NCI-H524 treated with DMSO at 0.1 percent for 48 hours (cell line): ENCODE measurements around the gene SORL1.
"Not testable (repeated sequence)": the region's sequence is repeated elsewhere in the genome, so short reads cannot be mapped to it uniquely, and the experiment has no call there.

Source experiments
- DNase-seq: peaks from one replicate; lab custom pipeline; 2025; lab: John Stamatoyannopoulos, UW

The SORL1 gene

GRCh38 chr11:121478226-121478894, 26.2 kb downstream of the SORL1 start:
- no peak for DNase-seq

GRCh38 chr11:121478895-121479697, 27.0 kb downstream of the SORL1 start:
- DNase-seq = no peak

GRCh38 chr11:121479698-121480238, 27.7 kb downstream of the SORL1 start:
- no peak for DNase-seq

GRCh38 chr11:121481484-121482230, 29.5 kb downstream of the SORL1 start:
- not testable (repeated sequence) for DNase-seq

GRCh38 chr11:121482231-121483129, 30.4 kb downstream of the SORL1 start:
- no peak for DNase-seq

- no peak for DNase-seq
These were observed 31.8 kb downstream of the SORL1 start for GRCh38 chr11:121483805-121484480.

- no peak for DNase-seq
These were observed 33.1 kb downstream of the SORL1 start for GRCh38 chr11:121485216-121485615.

- no peak for DNase-seq
These were observed 33.9 kb downstream of the SORL1 start for GRCh38 chr11:121486054-121486453.

- DNase-seq = no peak
These were observed 35.1 kb downstream of the SORL1 start for GRCh38 chr11:121487191-121487590.

GRCh38 chr11:121488170-121488569, 36.1 kb downstream of the SORL1 start:
- DNase-seq = no peak

- no peak for DNase-seq
These were observed 36.5 kb downstream of the SORL1 start for GRCh38 chr11:121488641-121489040.

GRCh38 chr11:121489823-121490222, 37.7 kb downstream of the SORL1 start:
- DNase-seq = no peak

GRCh38 chr11:121494355-121495099, 42.4 kb downstream of the SORL1 start:
- DNase-seq = no peak

GRCh38 chr11:121497176-121497998, 45.3 kb downstream of the SORL1 start:
- DNase-seq = peak; percentile 80

GRCh38 chr11:121499405-121499804, 47.3 kb downstream of the SORL1 start:
- DNase-seq = no peak

GRCh38 chr11:121500275-121500674, 48.2 kb downstream of the SORL1 start:
- DNase-seq = no peak

- no peak for DNase-seq
These were observed 48.6 kb downstream of the SORL1 start for GRCh38 chr11:121500717-121501116.

- no peak for DNase-seq
These were observed 50.9 kb downstream of the SORL1 start for GRCh38 chr11:121503051-121503450.

- DNase-seq = not testable (repeated sequence)
These were observed 54.1 kb downstream of the SORL1 start for GRCh38 chr11:121506237-121506636.
